Ascending aorta (tissue), 2 donors: ENCODE measurements around the gene RIMBP2. TPM values are rescaled to one million over a fixed set of nuclear protein-coding genes. Genes with fewer than 3 reads are reported as not detected.

ENCODE experiments used
- DNase-seq, 2 donors: peaks; one replicate each; pipeline ENCODE4 v3.0.0-alpha.2; 2019; ENCODE audit warnings: low spot score in 2 of 2
- H3K27ac ChIP-seq, 2 donors: fragments of 200-600 bp; sonication (generic); one replicate each; pipeline ENCODE4 v1.5.1; 2016 to 2017; ENCODE audit warnings: mild to moderate bottlenecking in 1 of 2
- H3K27me3 ChIP-seq: fragments of 200-600 bp; sonication (generic); one replicate; pipeline ENCODE4 v1.5.1; 2017
- H3K36me3 ChIP-seq, 2 donors: fragments of 200-600 bp; sonication (generic); one replicate each; pipeline ENCODE4 v1.5.1; 2016
- H3K4me1 ChIP-seq, 2 donors: fragments of 200-600 bp; sonication (generic); one replicate each; pipeline ENCODE4 v1.5.1; 2016 to 2017; ENCODE audit warnings: mild to moderate bottlenecking in 1 of 2
- H3K4me3 ChIP-seq, 2 donors: fragments of 200-600 bp; sonication (generic); one replicate each; pipeline ENCODE4 v1.5.1; 2016 to 2017; ENCODE audit warnings: mild to moderate bottlenecking in 1 of 2
- H3K9me3 ChIP-seq, 2 donors: fragments of 200-600 bp; sonication (generic); one replicate each; pipeline ENCODE4 v1.5.1; 2016
- CTCF ChIP-seq, 3 experiments: fragments of 200-600 bp in 2 of 3; fragments of 450-650 bp in 1 of 3; sonication (generic) in 2 of 3; IDR thresholded peaks; one replicate each; pipeline ENCODE4 v1.5.1; 2016 to 2019; ENCODE audit warnings: antibody characterized with exemption in 3 of 3, mild to moderate bottlenecking in 1 of 3, moderate library complexity in 1 of 3
- intact Hi-C: fragments of 100-400 bp; cut with DNase I; formaldehyde crosslinking; loops from one replicate; pipeline ENCODE4 v1.15.1; 2023
- total RNA-seq: library from RNA; depleted of rRNA; stranded (reverse); fragments of >200 nt; gene quantifications from one replicate; pipeline ENCODE4 v1.1.0, GENCODE V29; 2016

Gene RIMBP2
- total RNA-seq, 1 donor from 2014 or later, result not detected

GRCh38 chr12:130613831-130614529, 102.1 kb downstream of the RIMBP2 start:
- Histone ChIP-seq H3K4me1 (no peaks in the 10 kb centered on the region), H3K9me3 (no peaks in the 10 kb centered on the region), H3K4me3 (no peak overlapping the region), H3K36me3 (no peaks in the 10 kb centered on the region), H3K27me3 (no peaks in the 10 kb centered on the region), H3K27ac (no peak overlapping the region)
- no peak for DNase-seq
- intact Hi-C loops, result no loop called here
- no peak for TF ChIP-seq CTCF (IDR thresholded peaks at IDR 0.05)

- intact Hi-C loops, result no loop called here
- Histone ChIP-seq H3K4me3 (no peak overlapping the region), H3K4me1 (no peaks in the 10 kb centered on the region), H3K27ac (no peak overlapping the region), H3K27me3 (no peaks in the 10 kb centered on the region), H3K36me3 (no peaks in the 10 kb centered on the region), H3K9me3 (no peaks in the 10 kb centered on the region)
- no peak for DNase-seq
- no peak for TF ChIP-seq CTCF (IDR thresholded peaks at IDR 0.05)
Measured at GRCh38 chr12:130613131-130613530, 103.0 kb downstream of the RIMBP2 start.

- Histone ChIP-seq H3K27me3 (no peaks in the 10 kb centered on the region), H3K27ac (no peak overlapping the region), H3K4me1 (no peaks in the 10 kb centered on the region), H3K4me3 (no peak overlapping the region), H3K9me3 (no peaks in the 10 kb centered on the region), H3K36me3 (no peaks in the 10 kb centered on the region)
- DNase-seq, result no peak
- no peak for TF ChIP-seq CTCF (IDR thresholded peaks at IDR 0.05)
- intact Hi-C loops, result no loop called here
Measured at GRCh38 chr12:130611026-130611905, 104.8 kb downstream of the RIMBP2 start.

GRCh38 chr12:130609966-130610365, 106.1 kb downstream of the RIMBP2 start:
- no peak overlapping the region for H3K4me3 ChIP-seq
- no peaks in the 10 kb centered on the region for H3K36me3 ChIP-seq
- H3K9me3 ChIP-seq, result no peaks in the 10 kb centered on the region
- no peaks in the 10 kb centered on the region for H3K4me1 ChIP-seq
- H3K27ac ChIP-seq, result no peak overlapping the region
- intact Hi-C loops, result no loop called here
- TF ChIP-seq CTCF (IDR thresholded peaks at IDR 0.05), result no peak
- H3K27me3 ChIP-seq, result no peaks in the 10 kb centered on the region
- DNase-seq, result no peak

GRCh38 chr12:130608831-130609230, 107.3 kb downstream of the RIMBP2 start:
- Histone ChIP-seq H3K4me1 (no peaks in the 10 kb centered on the region), H3K9me3 (no peaks in the 10 kb centered on the region), H3K36me3 (no peaks in the 10 kb centered on the region), H3K27ac (no peak overlapping the region), H3K27me3 (no peaks in the 10 kb centered on the region), H3K4me3 (no peak overlapping the region)
- DNase-seq, result no peak
- intact Hi-C loops, result no loop called here
- TF ChIP-seq CTCF (IDR thresholded peaks at IDR 0.05), result no peak
